NB4 (cell line): Measurements from ENCODE around the gene CYP24A1.

Experiments used
- MYC ChIP-seq: IDR thresholded peaks from 2 replicates; pipeline ENCODE4 v1.6.1; 2011; ENCODE audit warnings: low read depth, low read length
- POLR2A ChIP-seq: IDR thresholded peaks from 2 replicates; pipeline ENCODE4 v1.6.1; 2011; ENCODE audit warnings: mild to moderate bottlenecking; ENCODE audit not compliant: insufficient read length; ENCODE audit errors: extremely low read depth
- TF ChIP-seq, protein P1 (sequence below): IDR thresholded peaks from one replicate; pipeline ENCODE4 v1.5.1; 2012; ENCODE audit warnings: low read depth, low read length
- TF ChIP-seq, protein P2 (sequence below): IDR thresholded peaks from 2 replicates; pipeline ENCODE4 v1.6.1; 2011; ENCODE audit warnings: low read depth, low read length

DNA sequence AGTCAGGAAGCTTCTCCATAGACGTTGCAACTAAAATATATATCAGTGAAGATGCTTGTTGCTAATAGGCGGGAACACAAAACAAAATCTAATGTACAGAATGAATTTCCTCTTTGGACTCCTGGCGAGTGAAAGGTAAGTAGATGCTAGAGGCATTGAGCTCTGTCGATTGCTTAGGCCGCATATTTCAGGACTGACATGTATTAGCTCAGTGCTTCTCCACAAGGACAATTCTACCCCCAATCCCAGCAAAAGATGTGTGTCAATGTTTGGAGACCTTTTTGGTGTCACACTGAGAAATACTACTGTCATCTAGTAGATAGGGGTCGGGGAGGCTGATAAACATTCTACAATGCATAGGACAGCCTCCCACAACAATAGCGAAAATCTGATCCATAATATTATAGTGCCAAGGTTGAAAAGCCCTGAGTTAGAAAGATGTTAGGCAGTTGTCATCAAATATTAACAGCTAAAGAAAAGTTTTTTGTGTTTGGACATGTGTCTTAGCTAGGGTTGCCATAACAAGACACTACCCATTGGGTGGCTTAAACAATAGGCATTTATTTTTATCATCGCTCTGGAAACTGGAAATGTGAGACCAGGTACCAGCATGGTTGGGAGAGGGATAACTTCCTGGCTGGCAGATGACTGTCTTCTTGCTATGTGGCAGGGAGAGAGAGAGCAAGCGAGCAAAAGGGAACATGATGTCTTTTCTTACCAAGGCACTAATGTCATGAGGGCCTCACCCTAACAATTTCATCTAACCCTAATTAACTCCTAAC, 55.4 kb downstream of the CYP24A1 start:
- TF ChIP-seq POLR2A (no peak), MYC (no peak)
- TF ChIP-seq, protein P1, sequence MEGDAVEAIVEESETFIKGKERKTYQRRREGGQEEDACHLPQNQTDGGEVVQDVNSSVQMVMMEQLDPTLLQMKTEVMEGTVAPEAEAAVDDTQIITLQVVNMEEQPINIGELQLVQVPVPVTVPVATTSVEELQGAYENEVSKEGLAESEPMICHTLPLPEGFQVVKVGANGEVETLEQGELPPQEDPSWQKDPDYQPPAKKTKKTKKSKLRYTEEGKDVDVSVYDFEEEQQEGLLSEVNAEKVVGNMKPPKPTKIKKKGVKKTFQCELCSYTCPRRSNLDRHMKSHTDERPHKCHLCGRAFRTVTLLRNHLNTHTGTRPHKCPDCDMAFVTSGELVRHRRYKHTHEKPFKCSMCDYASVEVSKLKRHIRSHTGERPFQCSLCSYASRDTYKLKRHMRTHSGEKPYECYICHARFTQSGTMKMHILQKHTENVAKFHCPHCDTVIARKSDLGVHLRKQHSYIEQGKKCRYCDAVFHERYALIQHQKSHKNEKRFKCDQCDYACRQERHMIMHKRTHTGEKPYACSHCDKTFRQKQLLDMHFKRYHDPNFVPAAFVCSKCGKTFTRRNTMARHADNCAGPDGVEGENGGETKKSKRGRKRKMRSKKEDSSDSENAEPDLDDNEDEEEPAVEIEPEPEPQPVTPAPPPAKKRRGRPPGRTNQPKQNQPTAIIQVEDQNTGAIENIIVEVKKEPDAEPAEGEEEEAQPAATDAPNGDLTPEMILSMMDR = no peak
- TF ChIP-seq, protein P2, sequence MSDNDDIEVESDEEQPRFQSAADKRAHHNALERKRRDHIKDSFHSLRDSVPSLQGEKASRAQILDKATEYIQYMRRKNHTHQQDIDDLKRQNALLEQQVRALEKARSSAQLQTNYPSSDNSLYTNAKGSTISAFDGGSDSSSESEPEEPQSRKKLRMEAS = no peak
